Skin of body (tissue), 2 donors: ENCODE results near the gene THBS2. TPM values are rescaled to one million over a fixed set of nuclear protein-coding genes. Genes with fewer than 3 reads are reported as not detected.

Source experiments
- DNase-seq: peaks from one replicate; lab custom pipeline; 2025; lab: John Stamatoyannopoulos, UW
- total RNA-seq: library from RNA; depleted of rRNA; stranded (reverse); fragments of >200 nt; gene quantifications from one replicate; pipeline ENCODE4 v1.2.3, GENCODE V29; 2014

The THBS2 gene
- total RNA-seq, 1 donor from 2014 or later, result 393 TPM

DNA sequence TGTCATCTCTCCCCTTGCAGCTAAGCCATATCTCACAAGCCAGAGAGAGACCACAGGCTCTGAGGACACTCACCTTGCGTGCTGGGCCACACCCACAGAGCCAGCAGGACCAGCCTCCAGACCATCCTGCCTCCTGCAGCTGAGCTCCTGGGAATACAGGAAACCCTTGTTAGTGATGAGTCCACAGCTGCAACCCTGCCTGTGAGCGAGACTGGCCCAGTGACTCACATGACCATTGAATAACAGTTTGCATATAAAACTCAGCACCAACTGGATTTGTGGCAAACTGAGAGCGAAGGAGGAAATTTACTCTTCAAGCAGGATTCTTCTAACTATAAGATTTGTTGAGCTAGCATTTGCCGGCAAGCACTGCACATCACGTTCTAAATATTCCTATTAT, 3.0 kb downstream of the THBS2 start:
- no peak for DNase-seq

DNA sequence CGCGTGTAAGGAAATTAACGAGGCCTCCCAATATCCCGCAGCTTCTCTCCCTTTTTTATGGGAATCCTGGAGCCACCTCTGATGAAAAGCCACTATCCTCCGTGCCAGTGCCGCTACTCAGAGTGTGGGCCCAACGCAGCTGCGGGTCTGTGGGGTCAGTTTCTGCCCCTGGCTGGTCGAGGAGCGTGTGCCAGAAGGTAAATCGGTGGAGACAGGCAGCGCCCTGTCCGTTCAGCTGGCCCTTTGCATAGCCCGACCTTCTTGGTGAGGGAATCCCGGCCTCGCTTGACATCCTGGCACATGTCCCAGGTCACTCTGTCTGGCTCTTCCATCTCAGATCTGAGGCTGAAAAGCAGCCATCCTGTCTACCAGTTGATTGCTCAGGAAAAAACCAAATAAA, 4.6 kb downstream of the THBS2 start:
- no peak for DNase-seq

DNA sequence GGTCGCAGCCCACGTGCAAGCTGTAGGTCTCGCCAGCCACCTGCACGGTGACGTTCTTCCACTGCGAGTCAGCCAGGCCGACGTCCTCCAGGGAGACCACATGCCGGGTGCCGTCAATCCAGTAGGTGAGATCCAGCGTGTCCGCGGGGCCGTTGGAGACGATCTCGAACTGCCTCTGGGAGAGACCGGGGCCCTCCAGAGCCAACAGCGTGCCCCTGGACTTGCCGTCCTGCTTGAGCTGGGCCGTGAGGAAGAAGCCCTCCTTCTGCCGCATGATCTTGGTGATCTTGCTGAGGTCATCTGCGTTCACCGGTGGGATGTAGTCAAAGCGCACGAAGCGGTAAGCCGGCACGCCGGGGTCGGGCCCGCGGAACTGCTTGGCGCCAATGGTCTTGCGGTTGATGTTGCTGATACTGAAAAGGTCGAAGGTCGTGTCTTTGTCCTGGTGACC, 5.1 kb downstream of the THBS2 start:
- DNase-seq, result no peak

DNA sequence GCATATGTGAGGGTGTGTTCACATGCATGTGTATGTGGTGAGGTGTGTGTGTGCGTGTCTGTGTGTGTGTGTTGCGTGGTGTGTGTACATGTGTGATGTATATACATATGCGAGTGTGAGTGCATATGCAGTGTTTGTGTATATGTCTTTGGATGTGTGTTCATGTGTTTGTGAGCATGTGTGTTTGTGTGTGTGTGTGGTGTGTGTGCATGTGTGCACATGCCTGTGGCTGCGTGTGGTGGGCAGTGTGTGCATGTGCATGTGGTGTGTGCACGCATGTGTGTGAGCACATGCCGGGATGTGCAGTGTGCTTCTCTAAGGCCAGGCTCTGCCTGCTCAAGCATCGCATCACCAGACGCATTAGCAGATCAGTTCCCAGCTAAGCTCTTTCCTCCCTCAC, 5.7 kb downstream of the THBS2 start:
- no peak for DNase-seq

DNA sequence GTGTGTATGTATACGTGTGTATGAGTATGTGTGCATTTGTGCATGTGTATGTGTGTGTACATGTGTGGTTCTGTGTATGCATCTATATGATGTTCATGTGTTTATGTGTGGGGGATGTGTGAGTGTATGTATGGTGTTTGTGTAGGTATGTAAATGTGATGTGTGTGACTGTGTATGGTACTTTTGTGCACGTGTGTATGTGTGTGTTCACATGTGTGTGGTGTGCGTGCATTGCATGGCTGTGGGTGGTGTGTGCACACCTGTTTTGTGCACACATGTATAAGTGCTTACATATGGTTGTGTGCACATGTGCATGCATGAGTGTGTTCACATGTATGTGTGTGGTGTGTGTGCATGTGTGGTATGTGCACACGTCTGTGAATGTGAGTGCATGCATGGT, 6.2 kb downstream of the THBS2 start:
- no peak for DNase-seq

DNA sequence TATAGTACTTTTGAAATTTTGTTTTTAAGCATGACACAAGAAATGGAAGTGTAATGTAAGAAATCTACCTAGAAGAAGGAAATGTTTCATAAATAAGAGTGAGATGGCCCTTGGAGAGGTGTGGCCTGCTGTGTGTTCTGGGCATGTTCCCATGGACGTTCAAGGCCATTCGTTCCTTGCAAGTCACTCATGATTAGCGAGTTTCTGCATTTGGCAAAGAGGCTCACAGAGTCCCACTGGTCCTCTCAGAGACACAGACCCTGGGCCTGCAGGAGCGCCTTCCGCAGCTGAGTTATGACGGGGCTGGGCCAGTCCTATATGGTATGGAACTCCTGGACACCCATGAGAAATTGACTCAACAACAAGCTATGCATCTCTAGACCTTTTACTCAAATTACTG, 7.2 kb downstream of the THBS2 start:
- no peak for DNase-seq

DNA sequence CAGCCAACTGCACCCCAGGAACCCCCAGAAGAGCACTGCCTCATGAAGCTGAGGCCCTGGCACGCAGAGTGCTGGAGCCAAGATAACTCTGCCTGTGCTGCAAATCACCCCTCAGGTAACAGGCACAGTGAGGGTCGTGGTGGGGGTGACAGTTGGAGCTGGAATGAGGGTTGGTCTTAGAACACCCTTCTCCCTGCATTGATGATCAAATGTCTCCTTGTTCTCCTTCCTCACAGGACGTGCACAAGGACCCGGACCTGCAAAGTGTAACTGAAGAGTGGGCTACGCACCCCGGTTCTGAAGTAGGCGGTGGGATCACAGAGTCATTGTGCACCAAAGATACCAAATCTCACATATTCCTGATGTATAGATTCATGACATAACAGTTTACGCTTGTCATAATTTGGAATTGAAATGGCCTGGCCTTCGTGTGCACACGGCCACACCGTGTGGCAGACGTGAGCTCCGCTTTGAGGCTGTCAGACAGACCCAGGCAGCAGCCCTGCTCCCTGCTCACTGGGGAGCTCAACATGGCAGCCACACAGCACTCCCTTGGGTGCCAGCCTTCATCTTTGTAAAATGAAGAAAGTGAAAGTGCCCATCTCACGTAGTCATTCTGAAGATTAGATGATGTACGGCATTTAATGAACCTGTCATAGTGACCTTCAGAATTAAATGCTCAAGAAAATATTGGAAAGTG, 8.8 kb downstream of the THBS2 start:
- DNase-seq, result no peak

DNA sequence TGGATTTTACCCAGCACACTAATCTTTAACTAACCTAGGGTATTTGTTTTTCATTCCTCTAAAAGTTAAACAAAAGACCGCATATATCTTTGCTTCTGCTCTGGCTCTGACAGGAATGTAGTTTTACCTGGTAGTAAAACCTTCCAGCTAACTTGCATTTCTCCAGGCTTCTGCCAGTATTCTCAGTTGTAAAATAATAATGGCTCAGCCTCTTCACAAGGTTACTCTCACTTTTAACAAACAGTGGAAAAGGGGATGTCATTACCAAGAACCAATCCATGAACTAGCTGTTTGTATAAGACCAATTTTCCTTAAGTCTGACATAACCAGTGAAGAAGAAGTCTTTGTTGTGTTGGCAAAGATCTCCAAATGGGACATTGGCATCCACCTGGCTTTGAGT, 10.0 kb downstream of the THBS2 start:
- DNase-seq, result no peak

DNA sequence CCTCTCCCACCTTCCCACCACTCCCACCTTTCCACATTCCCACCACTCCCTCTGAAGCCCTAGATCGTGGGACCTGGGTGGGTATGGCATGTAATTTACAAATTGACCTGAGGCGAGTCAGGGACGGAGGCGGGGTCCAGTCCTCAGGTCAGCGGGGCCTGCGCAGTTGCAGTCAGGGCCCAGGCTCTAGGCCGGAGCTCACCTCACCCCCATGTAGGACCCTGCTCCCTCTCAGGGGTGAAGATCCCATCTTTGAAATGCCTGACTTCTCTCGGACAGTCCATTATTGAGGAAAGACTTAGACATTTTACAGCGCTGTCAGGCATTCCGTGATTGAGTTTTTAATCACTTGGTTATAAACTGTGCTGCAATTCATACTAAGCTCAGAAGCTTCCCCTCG, 10.5 kb downstream of the THBS2 start:
- DNase-seq, result no peak

DNA sequence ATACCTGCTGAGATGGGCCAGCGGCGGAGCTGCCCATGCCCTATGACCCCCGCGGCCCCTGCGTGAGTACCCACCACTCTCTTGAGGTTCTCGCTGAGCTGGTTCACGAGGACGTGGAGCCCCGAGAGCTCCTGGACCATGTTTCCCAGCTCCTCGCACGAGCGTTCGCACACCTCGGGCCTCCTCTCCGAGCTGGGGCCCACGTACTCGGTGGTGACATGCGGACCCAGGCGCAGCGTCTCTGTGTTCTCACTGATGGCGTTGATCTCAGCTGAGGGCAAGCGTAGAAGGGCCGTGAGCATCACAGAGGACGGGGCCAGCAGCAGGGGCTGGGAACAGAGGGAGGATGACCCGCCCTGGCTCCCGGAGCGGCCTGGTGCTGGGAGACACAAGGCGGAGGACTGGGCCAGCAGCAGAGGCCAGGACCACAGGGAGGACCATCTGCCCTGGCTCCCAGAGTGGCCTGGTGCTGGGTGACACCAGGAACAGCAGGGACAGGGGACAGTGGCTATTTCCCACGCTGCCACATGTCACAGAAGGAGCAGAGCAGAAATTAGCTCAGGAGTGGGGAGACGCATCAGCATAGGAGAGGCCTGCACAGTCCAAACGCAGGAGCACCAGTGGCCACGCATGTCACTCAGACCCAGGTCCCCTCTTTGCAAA, 11.8 kb downstream of the THBS2 start:
- DNase-seq, result no peak

DNA sequence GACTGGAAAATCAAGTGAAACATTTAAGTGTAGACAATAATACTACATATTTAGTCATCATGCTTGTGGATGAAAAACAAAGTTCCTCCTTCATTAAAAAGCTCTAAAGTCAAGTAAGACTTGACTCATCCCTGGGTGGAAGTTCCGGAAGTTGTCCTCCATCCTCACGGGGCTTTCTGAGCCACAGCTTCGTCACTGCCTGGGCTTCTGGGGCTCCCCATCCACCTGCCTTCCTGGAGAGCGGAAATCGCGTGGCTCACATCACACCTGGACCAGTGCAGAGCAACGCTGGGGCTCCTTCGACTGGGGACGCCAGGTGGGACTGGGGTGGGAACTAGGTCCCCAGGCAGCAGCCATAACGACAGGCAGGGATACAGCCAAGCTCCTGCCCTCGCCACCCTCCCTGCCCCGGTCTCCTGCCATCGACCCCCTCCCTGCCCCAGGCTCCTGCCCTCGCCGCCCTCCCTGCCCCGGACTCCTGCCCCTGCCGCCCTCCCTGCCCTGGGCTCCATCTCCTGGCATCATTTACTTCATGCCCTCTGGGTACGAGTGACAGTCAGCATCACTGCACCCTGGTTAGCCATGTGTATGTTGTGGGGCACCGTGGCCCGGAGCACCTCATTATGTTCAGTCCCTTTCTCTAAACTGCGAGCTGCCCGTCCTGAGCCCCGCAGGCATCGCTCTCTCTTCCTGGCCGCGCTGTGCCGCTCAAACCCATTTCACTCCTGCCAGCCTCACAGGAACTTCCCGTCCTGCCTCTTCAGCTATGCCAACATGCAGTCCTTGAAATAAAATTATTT, 12.9 kb downstream of the THBS2 start:
- DNase-seq, result no peak

DNA sequence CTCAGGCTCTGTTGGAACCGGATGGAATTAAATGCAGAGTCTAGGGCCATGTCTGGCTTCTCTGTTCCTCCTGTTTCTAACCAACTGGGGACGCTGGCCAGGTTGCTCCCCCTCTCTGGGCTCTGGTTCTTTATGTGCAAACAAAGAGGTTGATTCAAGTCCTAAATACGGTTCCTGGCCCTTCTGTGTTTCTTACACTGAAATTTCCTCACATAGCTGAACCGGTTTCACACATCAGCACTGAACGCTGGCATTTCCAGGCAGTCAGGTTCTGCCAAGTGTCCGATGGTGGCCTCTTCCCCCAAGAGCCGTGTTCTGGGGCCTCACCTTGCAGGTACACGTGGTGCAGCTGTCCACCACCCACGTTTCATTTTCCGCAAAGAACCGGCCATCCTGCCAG, 13.5 kb downstream of the THBS2 start:
- DNase-seq, result no peak

DNA sequence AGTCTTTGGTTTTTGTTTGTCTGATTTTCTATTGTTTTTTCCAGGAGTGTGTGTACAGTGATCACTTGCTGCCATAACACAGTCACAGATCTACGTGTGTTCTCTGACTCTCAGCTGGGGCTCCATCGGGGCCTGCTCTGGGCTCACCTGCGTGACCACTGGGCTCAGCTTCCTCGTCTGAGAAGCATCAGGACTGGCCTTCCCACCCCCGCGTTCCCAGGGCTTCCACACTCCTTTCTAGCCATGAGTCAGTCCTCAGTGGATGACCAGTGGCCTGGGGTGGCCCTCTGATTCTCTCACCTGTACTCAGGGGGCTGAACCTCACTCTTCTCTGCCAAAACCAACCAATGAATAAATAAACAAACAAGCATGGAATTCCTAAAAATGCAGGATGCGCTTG, 14.5 kb downstream of the THBS2 start:
- DNase-seq, result no peak

DNA sequence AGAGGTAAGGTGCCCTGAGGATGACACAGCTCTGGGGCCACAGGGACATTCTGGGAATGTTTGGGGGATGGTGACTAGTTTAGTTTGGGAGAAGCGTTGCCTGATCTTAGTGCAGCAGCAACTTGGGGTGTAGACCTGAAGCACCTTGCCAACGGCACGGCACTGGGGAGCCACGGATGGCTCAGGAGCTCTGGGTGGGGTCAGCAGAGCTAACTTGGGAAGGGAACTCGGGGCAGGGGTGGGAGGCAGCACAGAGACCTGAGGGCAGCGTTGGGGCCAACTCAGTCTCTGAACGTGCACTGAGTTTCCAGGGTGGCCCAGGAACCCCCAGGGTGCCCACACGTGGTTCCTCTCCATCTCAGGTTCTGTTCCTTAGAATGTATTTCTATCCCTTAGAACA, 14.9 kb downstream of the THBS2 start:
- DNase-seq, result no peak

DNA sequence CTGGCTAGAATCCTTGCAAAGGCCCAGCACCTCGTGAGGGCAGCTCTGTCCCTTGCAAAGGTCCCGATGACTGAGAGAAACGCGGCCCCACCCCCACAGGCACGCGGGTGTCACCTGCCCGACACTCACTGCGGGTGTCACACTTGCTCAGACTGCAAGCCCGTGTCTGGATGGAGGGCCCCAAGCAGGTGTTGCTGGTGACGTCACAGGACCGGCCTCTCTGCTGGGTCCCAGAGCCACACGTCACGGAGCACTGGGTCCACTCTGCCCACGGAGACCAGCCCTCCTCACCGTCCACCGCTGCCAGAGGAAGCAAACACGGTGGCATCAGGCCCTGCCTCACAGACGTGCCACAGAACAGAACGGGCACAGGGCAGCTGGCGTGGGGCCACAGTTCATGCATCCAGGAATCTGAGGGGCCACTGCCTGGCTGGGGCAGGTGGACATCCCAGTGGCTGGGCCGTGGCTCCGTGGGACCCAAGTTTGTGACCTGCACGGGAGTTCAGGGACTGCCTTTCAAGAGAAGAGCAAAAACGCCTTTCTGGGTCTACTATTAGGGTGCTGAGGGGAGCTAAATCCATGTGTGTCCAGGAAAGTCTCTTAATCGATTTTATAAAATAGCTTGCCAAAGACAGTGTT, 16.0 kb downstream of the THBS2 start:
- no peak for DNase-seq

DNA sequence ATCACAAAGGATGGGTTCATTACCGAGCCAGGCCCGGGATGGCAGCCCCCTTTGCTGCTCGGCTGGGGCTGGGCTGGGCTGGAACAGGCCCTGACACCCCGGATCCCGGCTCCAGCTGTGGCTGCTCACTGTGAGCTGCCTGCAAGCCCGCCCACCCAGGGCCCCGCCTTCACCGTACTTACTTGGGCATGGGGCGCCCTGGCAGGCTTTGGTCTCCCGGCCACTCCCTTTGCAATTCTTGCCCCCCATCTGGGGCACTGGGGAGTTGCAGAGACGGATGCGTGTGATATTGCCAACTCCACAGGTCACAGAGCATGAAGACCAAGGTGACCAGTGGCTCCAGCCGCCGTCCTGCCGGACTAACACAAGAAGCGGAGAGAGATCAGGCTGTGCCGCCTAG, 16.7 kb downstream of the THBS2 start:
- DNase-seq, result no peak

DNA sequence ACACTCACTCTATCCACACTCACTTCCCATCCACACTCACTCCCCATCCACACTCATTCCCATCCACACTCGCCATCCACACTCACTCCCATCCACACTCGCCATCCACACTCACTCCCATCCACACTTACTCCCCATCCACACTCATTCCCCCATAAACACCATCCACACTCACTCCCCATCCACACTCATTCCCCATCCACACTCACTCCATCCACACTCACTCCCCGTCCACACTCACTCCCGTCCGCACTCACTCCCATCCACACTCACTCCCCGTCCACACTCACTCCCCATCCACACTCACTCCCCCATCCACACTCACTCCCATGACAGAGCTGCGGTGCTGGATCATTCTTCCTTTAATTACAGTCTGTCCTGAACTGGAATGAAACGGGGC, 17.1 kb downstream of the THBS2 start:
- no peak for DNase-seq

DNA sequence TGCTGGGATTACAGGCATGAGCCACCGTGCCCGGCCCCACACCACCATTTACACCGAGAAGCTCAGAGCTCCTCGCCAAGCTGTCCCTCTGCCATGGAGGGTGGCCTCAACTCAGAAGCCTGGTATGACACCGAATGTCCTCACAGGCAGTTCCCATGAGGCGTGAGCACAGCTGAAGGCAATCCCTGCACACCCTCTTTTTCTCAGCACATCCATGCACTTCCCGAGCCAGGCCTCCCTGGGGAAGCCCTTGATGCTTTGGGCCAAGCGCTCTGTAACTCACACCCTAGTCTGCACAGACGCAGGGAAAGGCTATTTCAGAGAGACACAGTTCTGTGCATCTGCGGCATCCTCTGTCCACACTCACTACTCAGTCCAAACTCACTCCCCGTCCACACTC, 18.4 kb downstream of the THBS2 start:
- no peak for DNase-seq

DNA sequence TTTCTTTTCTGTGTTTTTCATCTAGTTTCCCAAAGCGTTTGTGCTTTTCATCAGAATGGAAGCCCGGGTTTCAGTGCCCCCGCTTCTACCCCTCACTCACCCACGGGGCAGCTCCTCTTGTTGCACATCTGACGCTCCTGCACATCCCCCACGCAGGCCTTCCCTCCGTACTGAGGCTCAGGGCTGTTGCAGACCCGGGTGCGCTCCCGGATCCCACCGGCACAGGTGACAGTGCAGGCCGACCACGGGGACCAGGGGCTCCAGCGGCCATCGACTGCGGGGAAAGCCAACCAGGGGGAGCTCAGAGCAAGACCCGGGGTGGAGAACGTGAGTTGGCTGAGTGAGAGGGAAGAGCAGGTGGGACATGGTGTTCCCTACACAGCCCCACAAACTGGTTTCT, 19.0 kb downstream of the THBS2 start:
- no peak for DNase-seq

DNA sequence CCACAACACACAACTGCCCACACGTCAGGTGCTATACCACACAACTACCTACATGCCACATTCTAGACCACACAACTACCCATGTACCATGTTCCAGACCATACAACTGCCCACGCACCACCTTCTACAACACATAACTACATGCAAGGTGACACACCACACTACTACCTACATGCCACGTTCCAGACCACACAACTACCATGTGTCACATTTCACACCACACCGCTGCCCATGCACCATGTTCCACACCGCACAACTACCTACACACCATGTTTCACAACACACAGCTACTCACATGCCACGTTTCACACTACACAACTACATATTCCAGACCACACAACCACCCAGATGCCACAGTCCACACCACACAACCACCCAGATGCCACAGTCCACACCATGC, 19.8 kb downstream of the THBS2 start:
- DNase-seq, result no peak

DNA sequence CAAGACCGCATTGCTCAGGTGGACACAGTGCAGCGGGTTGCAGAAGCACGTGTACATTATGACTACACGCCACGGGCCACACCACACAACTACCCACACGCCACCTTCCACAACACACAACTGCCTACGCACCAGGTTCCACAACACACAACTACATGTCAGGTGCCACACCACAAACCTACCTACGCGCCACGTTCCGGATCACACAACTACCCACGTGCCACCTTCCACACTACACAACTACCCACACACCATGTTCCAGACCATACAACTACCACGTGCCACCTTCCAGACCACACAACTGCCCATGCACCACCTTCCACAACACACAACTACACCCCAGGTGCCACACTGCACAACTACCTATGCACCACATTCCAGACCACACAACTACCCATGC, 20.5 kb downstream of the THBS2 start:
- no peak for DNase-seq

DNA sequence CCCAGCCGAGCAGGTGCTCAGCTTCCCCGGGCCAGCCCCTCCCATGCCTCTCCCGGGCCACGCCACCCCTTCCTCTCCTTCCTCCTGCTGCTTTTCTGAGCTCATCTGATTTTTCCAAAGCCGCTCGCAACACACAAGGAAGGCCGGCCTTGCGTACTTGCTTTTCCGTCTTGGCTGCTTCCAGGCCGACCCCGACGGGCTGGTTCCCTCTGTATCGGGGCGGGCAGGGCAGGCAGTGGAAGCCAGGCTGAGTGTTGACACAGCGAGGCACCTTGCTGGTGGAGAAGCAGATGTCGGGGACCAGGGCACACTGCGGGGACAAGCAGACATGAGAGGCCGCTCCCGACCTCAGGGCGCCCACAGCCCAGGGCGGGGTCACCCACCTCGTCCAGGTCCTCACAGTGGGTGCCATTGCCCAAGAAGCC, 21.1 kb downstream of the THBS2 start:
- DNase-seq, result no peak
